Brain microvascular endothelial cell (primary cell): ENCODE results near the gene MAP1LC3A.

Source experiments
- DNase-seq: peaks from one replicate; pipeline ENCODE4 v3.0.0-alpha.2; 2020
- H3K27ac ChIP-seq: fragments of 250-450 bp; sonication (Bioruptor Pico); 2 replicates; pipeline ENCODE4 v1.5.1; 2020; ENCODE audit warnings: mild to moderate bottlenecking, moderate library complexity
- H3K27me3 ChIP-seq: fragments of 250-450 bp; sonication (Bioruptor Pico); replicated peaks from 2 replicates; pipeline ENCODE4 v1.5.1; 2020; ENCODE audit warnings: mild to moderate bottlenecking
- H3K36me3 ChIP-seq: fragments of 250-450 bp; sonication (Bioruptor Pico); replicated peaks from 2 replicates; pipeline ENCODE4 v1.5.1; 2020; ENCODE audit warnings: mild to moderate bottlenecking
- H3K4me3 ChIP-seq: 2 replicates; pipeline ENCODE4 v1.5.1; 2011; ENCODE audit warnings: low read depth, mild to moderate bottlenecking, control low read depth, low read length, moderate library complexity
- CTCF ChIP-seq: IDR thresholded peaks from 2 replicates; pipeline ENCODE4 v1.5.1; 2011; ENCODE audit warnings: low read depth, mild to moderate bottlenecking, moderate library complexity, low read length, control low read depth, inconsistent platforms; ENCODE audit errors: missing control alignments
- in situ Hi-C: cut with HindIII; loops from 2 replicates; pipeline ENCODE4 v1.10.0; 2017; ENCODE audit warnings: low sequenced_read_pairs, low pct_ligation_motif_present

Gene MAP1LC3A

GRCh38 chr20:34582221-34582620, 23.7 kb downstream of the MAP1LC3A start:
- Histone ChIP-seq H3K36me3 (peaks cover 6% of the 10 kb centered on the region), H3K4me3 (no peak overlapping the region), H3K27me3 (no peaks in the 10 kb centered on the region), H3K27ac (no peak overlapping the region)
- no peak for TF ChIP-seq CTCF
- DNase-seq: no peak
- in situ Hi-C loops: no loop called here

GRCh38 chr20:34582911-34583310, 24.4 kb downstream of the MAP1LC3A start:
- H3K27me3 ChIP-seq: no peaks in the 10 kb centered on the region
- in situ Hi-C loops: no loop called here
- no peak for TF ChIP-seq CTCF

GRCh38 chr20:34583544-34583943, 25.0 kb downstream of the MAP1LC3A start:
- peaks cover 6% of the 10 kb centered on the region for H3K36me3 ChIP-seq
- no peaks in the 10 kb centered on the region for H3K27me3 ChIP-seq
- no peak for DNase-seq
- H3K4me3 ChIP-seq: no peak overlapping the region
- in situ Hi-C loops: no loop called here
- no peak for TF ChIP-seq CTCF
- H3K27ac ChIP-seq: no peak overlapping the region

More at GRCh38 chr20:34582911-34583310, 24.4 kb downstream of the MAP1LC3A start:
- H3K36me3 ChIP-seq: peaks cover 6% of the 10 kb centered on the region
- DNase-seq: no peak
- no peak overlapping the region for H3K4me3 ChIP-seq
- H3K27ac ChIP-seq: no peak overlapping the region

GRCh38 chr20:34585019-34585418, 26.5 kb downstream of the MAP1LC3A start:
- in situ Hi-C loops: no loop called here
- H3K36me3 ChIP-seq: peaks cover 6% of the 10 kb centered on the region
- no peak for DNase-seq

GRCh38 chr20:34586488-34587163, 28.1 kb downstream of the MAP1LC3A start:
- no peak overlapping the region for H3K27ac ChIP-seq
- in situ Hi-C loops: no loop called here
- no peaks in the 10 kb centered on the region for H3K27me3 ChIP-seq
- no peak for DNase-seq
- H3K36me3 ChIP-seq: peaks cover 6% of the 10 kb centered on the region
- TF ChIP-seq CTCF: no peak
- H3K4me3 ChIP-seq: no peak overlapping the region

More at GRCh38 chr20:34585019-34585418, 26.5 kb downstream of the MAP1LC3A start:
- no peak overlapping the region for H3K27ac ChIP-seq
- H3K27me3 ChIP-seq: no peaks in the 10 kb centered on the region
- no peak for TF ChIP-seq CTCF
- H3K4me3 ChIP-seq: no peak overlapping the region
